Measurements from ENCODE around the gene NSL1. TPM values are rescaled to one million over a fixed set of nuclear protein-coding genes. Genes with fewer than 3 reads are reported as not detected.

The NSL1 gene
- total and polyA plus RNA-seq, 4 experiments from 2014 or later = 38.0 to 61.8 (median 47.4) TPM

GRCh38 chr1:212721388-212722247, 70.0 kb downstream of the NSL1 start:
- peaks cover 3 to 6% of the 10 kb centered on the region in 2 donors for H3K27me3 Mint-ChIP-seq
- peak overlapping the region in 7 of 8 donors; percentile 21 to 81 (median 49) for H3K4me3 Mint-ChIP-seq
- ChIA-PET CTCF (ENCODE audit: partially characterized antibody) (interaction anchor here (0.9 to 2.7 kb wide), 3 partner anchors 19 to 57 kb away, joined by 3 to 7 read pairs (median 3); no protein-coding TSS in a partner anchor), POLR2A (ENCODE audit: partially characterized antibody) (interaction anchor here (1.4 kb wide), 1 partner anchor 70 kb away, joined by 4 read pairs; the partner anchor contains the start of genes NSL1 and TATDN3)
- intact Hi-C loops (cut with micrococcal nuclease) = no loop called here
- Histone ChIP-seq H3K9me3 (ENCODE audit: control insufficient read depth in 1 of 2, low read length in 2 of 2) (no peaks in the 10 kb centered on the region), H3K27me3 (ENCODE audit: insufficient read depth, low read length) (no peaks in the 10 kb centered on the region), H3K36me3 (ENCODE audit: insufficient read depth, low read length) (no peaks in the 10 kb centered on the region), H3K4me1 (ENCODE audit: insufficient read depth, low read length) (peaks cover 19% of the 10 kb centered on the region), H3K4me3 (ENCODE audit: low read length in 2 of 2) (no peak overlapping the region), H3K27ac (ENCODE audit: low read depth, low read length) (no peak overlapping the region)
- peaks cover 11 to 21% (median 17%) of the 10 kb centered on the region in 4 donors for H3K4me1 Mint-ChIP-seq
- H3K36me3 Mint-ChIP-seq = peaks cover 0 to 20% of the 10 kb centered on the region in 2 donors
- peaks cover 0 to 6% (median 2%) of the 10 kb centered on the region in 8 donors for H3K9me3 Mint-ChIP-seq
- H3K27ac Mint-ChIP-seq = peak overlapping the region in 1 of 7 donors; percentile 70
- no peak for DNase-seq

- H3K27ac Mint-ChIP-seq = no peak overlapping the region
- POLR2A ChIA-PET (ENCODE audit: partially characterized antibody) = no interaction called here
- no peak overlapping the region for H3K27ac ChIP-seq (ENCODE audit: low read depth, low read length)
These were observed 71.9 kb downstream of the NSL1 start for GRCh38 chr1:212719633-212720032.

GRCh38 chr1:212718499-212718898, 73.1 kb downstream of the NSL1 start:
- peaks cover 0 to 1% (median 0%) of the 10 kb centered on the region in 8 donors for H3K9me3 Mint-ChIP-seq
- H3K4me3 Mint-ChIP-seq = no peak overlapping the region
- ChIA-PET CTCF (ENCODE audit: partially characterized antibody) (no interaction called here), POLR2A (ENCODE audit: partially characterized antibody) (no interaction called here)
- peaks cover 6 to 8% of the 10 kb centered on the region in 2 donors for H3K27me3 Mint-ChIP-seq
- Histone ChIP-seq H3K4me1 (ENCODE audit: insufficient read depth, low read length) (peaks cover 19% of the 10 kb centered on the region), H3K9me3 (ENCODE audit: control insufficient read depth in 1 of 2, low read length in 2 of 2) (no peaks in the 10 kb centered on the region), H3K36me3 (ENCODE audit: insufficient read depth, low read length) (no peaks in the 10 kb centered on the region), H3K27ac (ENCODE audit: low read depth, low read length) (no peak overlapping the region), H3K4me3 (ENCODE audit: low read length in 2 of 2) (no peak overlapping the region), H3K27me3 (ENCODE audit: insufficient read depth, low read length) (no peaks in the 10 kb centered on the region)
- H3K27ac Mint-ChIP-seq = no peak overlapping the region
- H3K36me3 Mint-ChIP-seq = peaks cover 0 to 6% of the 10 kb centered on the region in 2 donors
- H3K4me1 Mint-ChIP-seq = peaks cover 11 to 21% (median 17%) of the 10 kb centered on the region in 4 donors
- DNase-seq = no peak
- intact Hi-C loops (cut with micrococcal nuclease) = no loop called here

More at GRCh38 chr1:212719633-212720032, 71.9 kb downstream of the NSL1 start:
- Mint-ChIP-seq H3K9me3 (peaks cover 0 to 6% (median 0%) of the 10 kb centered on the region in 8 donors), H3K4me3 (no peak overlapping the region), H3K27me3 (peaks cover 6 to 8% of the 10 kb centered on the region in 2 donors), H3K4me1 (peaks cover 11 to 21% (median 17%) of the 10 kb centered on the region in 4 donors), H3K36me3 (peaks cover 0 to 11% of the 10 kb centered on the region in 2 donors)
- Histone ChIP-seq H3K9me3 (ENCODE audit: control insufficient read depth in 1 of 2, low read length in 2 of 2) (no peaks in the 10 kb centered on the region), H3K36me3 (ENCODE audit: insufficient read depth, low read length) (no peaks in the 10 kb centered on the region), H3K4me3 (ENCODE audit: low read length in 2 of 2) (no peak overlapping the region), H3K4me1 (ENCODE audit: insufficient read depth, low read length) (peaks cover 19% of the 10 kb centered on the region), H3K27me3 (ENCODE audit: insufficient read depth, low read length) (no peaks in the 10 kb centered on the region)
- intact Hi-C loops (cut with micrococcal nuclease) = no loop called here
- CTCF ChIA-PET (ENCODE audit: partially characterized antibody) = no interaction called here
- no peak for DNase-seq

- ChIA-PET CTCF (ENCODE audit: partially characterized antibody) (interaction anchor here (1.7 to 1.8 kb wide), 2 partner anchors 15 to 51 kb away, joined by 3 to 6 read pairs; no protein-coding TSS in a partner anchor), POLR2A (ENCODE audit: partially characterized antibody) (interaction anchor here (0.9 kb wide), 1 partner anchor 10 kb away, joined by 3 read pairs; no protein-coding TSS in a partner anchor)
- Mint-ChIP-seq H3K4me1 (peaks cover under 1 to 4% (median 2%) of the 10 kb centered on the region in 4 donors), H3K27ac (no peak overlapping the region), H3K4me3 (no peak overlapping the region), H3K27me3 (peaks cover 6 to 8% of the 10 kb centered on the region in 2 donors), H3K36me3 (no peaks in the 10 kb centered on the region), H3K9me3 (no peaks in the 10 kb centered on the region)
- H3K27me3 ChIP-seq (ENCODE audit: insufficient read depth, low read length) = no peaks in the 10 kb centered on the region
- H3K36me3 ChIP-seq (ENCODE audit: insufficient read depth, low read length) = no peaks in the 10 kb centered on the region
- peaks cover 2% of the 10 kb centered on the region for H3K4me1 ChIP-seq (ENCODE audit: insufficient read depth, low read length)
- DNase-seq = no peak
- no peaks in the 10 kb centered on the region for H3K9me3 ChIP-seq (ENCODE audit: control insufficient read depth in 1 of 2, low read length in 2 of 2)
- intact Hi-C loops (cut with micrococcal nuclease) = no loop called here
- no peak overlapping the region for H3K4me3 ChIP-seq (ENCODE audit: low read length in 2 of 2)
- no peak overlapping the region for H3K27ac ChIP-seq (ENCODE audit: low read depth, low read length)
These were observed 75.4 kb downstream of the NSL1 start for GRCh38 chr1:212716161-212716560.

- no peaks in the 10 kb centered on the region for H3K36me3 Mint-ChIP-seq
- no peaks in the 10 kb centered on the region for H3K27me3 ChIP-seq (ENCODE audit: insufficient read depth, low read length)
- no peak overlapping the region for H3K4me3 Mint-ChIP-seq
These were observed 78.0 kb downstream of the NSL1 start for GRCh38 chr1:212713465-212714136.

GRCh38 chr1:212712451-212713303, 78.9 kb downstream of the NSL1 start:
- peak overlapping the region in 1 of 7 donors; percentile 25 for H3K27ac Mint-ChIP-seq
- Histone ChIP-seq H3K4me1 (ENCODE audit: insufficient read depth, low read length) (no peaks in the 10 kb centered on the region), H3K27ac (ENCODE audit: low read depth, low read length) (no peak overlapping the region), H3K9me3 (ENCODE audit: control insufficient read depth in 1 of 2, low read length in 2 of 2) (no peaks in the 10 kb centered on the region), H3K27me3 (ENCODE audit: insufficient read depth, low read length) (no peaks in the 10 kb centered on the region), H3K36me3 (ENCODE audit: insufficient read depth, low read length) (no peaks in the 10 kb centered on the region), H3K4me3 (ENCODE audit: low read length in 2 of 2) (no peak overlapping the region)
- H3K9me3 Mint-ChIP-seq = no peaks in the 10 kb centered on the region
- H3K27me3 Mint-ChIP-seq = peaks cover 2 to 4% of the 10 kb centered on the region in 2 donors
- H3K36me3 Mint-ChIP-seq = no peaks in the 10 kb centered on the region
- ChIA-PET POLR2A (ENCODE audit: partially characterized antibody) (no interaction called here), CTCF (ENCODE audit: partially characterized antibody) (no interaction called here)
- no peaks in the 10 kb centered on the region for H3K4me1 Mint-ChIP-seq
- no peak for DNase-seq
- intact Hi-C loops (cut with micrococcal nuclease) = no loop called here
- no peak overlapping the region for H3K4me3 Mint-ChIP-seq

More at GRCh38 chr1:212713465-212714136, 78.0 kb downstream of the NSL1 start:
- H3K4me1 Mint-ChIP-seq = no peaks in the 10 kb centered on the region
- Histone ChIP-seq H3K9me3 (ENCODE audit: control insufficient read depth in 1 of 2, low read length in 2 of 2) (no peaks in the 10 kb centered on the region), H3K36me3 (ENCODE audit: insufficient read depth, low read length) (no peaks in the 10 kb centered on the region), H3K4me1 (ENCODE audit: insufficient read depth, low read length) (no peaks in the 10 kb centered on the region), H3K27ac (ENCODE audit: low read depth, low read length) (no peak overlapping the region), H3K4me3 (ENCODE audit: low read length in 2 of 2) (no peak overlapping the region)
- peaks cover 2 to 7% of the 10 kb centered on the region in 2 donors for H3K27me3 Mint-ChIP-seq
- intact Hi-C loops (cut with micrococcal nuclease) = no loop called here
- ChIA-PET POLR2A (ENCODE audit: partially characterized antibody) (no interaction called here), CTCF (ENCODE audit: partially characterized antibody) (no interaction called here)
- peak overlapping the region in 1 of 7 donors; percentile 10 for H3K27ac Mint-ChIP-seq
- H3K9me3 Mint-ChIP-seq = no peaks in the 10 kb centered on the region
- no peak for DNase-seq

Measured in CD4-positive, alpha-beta memory T cell (primary cell).